CD4-positive, alpha-beta T cell treated with Interleukin-12 subunit alpha and Interleukin-12 subunit beta, for 1 hour (primary cell): ENCODE results near the gene ZDHHC8.

Experiments
- DNase-seq: peaks from one replicate; pipeline ENCODE4 v3.0.0-alpha.2; 2020

ZDHHC8 gene

GRCh38 chr22:20167643-20168322 is 36.2 kb downstream of the ZDHHC8 start:
- no peak for DNase-seq

GRCh38 chr22:20169253-20169822 is 37.7 kb downstream of the ZDHHC8 start:
- no peak for DNase-seq

- no peak for DNase-seq
These were observed 38.6 kb downstream of the ZDHHC8 start for GRCh38 chr22:20170170-20170569.

GRCh38 chr22:20171288-20172140 is 39.9 kb downstream of the ZDHHC8 start:
- no peak for DNase-seq

DNA sequence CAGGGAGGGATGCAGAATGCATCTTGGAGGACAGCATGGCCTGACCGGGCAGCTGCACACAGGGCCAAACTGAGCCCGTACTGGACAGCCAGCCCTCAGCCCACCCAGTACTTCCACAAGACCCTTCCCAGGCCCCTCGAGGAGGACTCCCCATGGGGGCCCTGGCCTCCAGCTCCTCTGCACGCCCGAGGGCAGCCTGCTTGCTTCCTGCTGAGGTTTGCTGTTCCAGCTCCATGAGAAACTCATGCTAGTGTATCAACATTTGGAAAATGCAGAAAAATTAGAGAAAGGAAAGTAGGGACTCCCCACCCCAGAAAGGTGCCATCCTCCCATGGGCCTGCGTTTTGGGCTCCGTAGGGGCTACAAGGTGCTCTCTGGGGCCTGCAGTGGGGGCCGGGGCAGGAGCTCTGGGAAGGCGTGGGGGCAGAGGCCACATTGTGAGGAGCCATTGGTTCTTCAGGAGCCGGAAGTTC is 40.6 kb downstream of the ZDHHC8 start:
- no peak for DNase-seq

DNA sequence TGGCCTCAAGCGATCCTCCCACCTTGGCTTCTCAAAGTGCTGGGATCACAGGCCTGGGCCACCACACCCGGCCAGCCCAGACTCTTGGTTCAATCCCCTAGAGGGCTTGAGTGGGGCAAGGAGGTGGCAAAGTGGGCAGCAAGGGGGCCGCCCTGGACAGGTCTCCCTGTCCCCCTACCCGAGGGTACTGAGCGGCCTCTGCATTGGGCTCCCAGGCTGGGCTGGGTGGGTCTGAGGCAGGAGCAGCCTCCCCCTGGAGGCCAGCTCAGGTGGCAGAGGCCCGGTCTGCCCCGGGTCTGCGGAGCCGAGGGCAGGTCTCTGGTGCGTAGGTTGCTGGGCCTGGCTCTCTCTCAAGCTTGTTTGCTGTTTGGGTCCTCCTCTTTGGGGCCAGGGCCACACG is 41.6 kb downstream of the ZDHHC8 start:
- no peak for DNase-seq

- no peak for DNase-seq
These were observed 42.2 kb downstream of the ZDHHC8 start for GRCh38 chr22:20173772-20174171.

DNA sequence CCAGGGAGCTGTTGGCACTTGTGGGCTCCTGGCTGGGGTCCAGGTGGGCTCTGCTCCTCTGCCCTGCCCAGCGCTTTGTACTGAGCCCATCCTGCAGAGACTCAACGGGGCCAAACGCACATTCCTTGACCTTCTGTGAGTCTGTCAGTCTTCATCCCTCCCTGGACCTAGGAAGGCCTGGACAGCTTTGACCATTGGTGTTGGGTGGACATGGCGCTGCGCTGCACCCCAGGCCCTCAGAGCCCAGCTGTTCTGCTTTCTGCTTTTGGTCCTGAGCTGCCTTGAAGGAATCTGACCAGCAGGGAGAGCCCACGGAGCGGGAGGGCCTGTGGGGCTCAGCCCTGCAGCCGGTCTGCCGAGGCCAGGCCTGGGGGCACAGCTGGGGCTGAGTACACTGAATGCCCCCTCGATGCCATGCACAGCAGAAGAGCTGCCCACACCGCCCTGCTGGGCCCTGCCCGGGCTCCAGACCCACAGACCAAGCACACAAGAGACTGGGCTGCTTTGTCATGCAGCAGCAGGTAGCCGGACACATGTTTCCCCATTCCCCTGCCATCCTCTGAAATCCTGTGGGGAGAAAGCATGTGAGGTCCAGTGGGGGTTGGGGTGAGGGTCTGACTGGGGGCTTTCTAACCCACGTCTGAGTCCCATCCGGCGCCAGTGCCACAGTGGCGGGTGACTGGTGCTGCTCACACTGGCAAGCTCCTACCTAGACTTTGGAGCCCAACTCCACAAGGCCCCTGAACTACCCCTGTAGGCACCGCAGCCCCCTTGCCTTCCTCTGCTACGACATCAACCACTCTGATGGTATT is 43.4 kb downstream of the ZDHHC8 start:
- DNase-seq, result no peak

DNA sequence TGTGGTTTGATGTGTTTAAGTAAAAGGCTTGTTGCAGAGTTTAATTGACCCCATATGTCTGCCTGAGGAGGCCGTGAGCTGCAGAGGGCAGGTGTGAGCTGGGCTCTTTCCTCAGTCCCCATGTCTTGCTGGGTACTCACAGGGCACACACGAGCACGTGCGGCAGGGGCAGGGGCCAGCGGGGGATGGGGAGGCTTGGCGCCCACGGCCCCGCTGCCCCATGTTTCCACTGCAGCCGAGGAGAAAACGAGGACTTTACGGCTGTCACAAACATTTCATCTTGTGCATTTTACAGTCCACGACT is 43.9 kb downstream of the ZDHHC8 start:
- no peak for DNase-seq

DNA sequence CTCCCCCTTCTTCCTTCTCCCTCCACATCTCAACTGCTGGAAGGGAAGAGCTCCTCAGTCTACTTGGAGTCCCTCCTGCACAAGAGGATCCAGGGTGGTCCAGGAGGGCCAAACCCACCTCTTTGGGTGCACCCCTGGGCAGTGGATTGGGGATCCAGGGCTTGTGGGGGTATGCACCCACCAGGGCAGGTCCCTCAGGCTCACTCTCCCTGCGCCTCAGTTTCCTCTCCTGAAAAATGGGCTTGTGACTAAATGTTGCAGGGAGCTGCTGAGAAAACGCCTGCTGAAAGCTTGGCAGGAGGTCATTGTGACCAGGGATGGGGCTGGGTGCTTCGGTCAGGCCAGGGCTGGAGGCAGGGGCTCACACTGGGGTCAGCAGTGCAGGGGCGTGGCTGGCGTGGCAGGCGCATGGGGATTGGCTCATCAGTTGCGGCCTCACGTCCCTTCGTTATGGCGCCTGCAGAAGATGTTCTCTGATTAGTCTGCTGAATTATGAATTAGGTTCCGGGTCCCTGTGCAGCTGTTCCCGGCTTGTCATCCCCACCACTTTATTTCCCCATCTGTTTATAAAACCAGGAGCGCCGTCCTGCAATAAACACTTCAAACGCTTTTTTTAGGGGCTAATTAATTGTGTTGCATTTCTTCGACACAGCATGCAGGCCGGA is 44.9 kb downstream of the ZDHHC8 start:
- DNase-seq, result no peak

- no peak for DNase-seq
These were observed 45.8 kb downstream of the ZDHHC8 start for GRCh38 chr22:20177217-20177911.

DNA sequence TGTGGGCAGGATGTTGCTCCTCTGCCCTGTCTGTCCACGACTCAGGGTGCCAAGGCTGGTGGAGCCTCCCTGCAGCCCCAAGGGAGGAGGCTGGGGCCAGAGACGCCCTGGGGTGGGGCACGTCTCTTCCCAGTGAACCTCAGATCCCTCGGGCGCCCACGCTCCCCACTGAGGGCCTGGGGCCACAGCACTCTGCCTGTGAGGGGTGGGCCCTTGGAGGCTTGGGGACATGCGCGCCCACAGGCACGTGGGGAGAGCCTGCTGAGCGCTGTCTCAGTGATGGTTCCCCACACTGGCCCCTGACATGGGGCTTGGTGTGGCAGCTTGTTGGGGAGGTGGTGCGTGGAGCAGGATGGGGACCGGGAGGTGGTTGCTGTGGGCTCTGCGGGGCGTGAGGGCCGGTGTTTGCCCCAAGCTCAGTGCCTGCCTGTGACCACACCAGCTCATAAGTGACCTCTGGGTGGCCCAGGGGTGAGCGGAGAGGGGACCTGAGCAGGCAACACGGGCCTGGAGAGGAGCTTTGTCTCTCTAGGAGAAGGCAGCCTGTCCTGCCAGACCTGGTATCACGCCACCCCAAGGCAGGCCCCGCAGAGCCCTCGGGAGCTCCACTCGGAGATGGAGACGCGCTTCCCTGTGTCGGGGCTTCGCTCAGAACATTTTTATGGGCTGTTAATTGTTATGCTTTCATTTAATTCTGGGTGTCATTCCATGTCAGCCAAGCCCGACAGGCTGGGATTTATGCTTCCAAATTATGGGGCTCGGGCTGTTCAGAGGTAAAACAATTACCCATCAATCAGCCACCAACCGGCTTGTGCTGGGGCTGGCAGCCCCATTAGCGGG is 46.7 kb downstream of the ZDHHC8 start:
- DNase-seq, result no peak

DNA sequence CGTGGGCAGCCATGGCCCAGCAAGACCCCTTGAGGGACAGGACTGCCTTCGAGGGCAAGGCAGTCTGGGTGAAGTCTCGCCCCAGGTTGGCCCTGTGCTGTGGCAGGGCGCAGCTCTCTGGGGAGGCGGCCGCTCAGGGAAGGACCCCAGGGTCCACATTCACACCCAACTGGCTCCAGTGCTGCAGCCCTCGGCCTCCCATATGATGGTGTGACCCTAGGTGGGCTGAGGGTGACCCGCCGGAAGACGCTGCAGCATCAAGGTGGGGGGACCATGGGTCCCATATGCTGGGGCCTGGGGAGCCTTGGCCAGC is 47.3 kb downstream of the ZDHHC8 start:
- DNase-seq, result no peak

- DNase-seq, result no peak
These were observed 48.0 kb downstream of the ZDHHC8 start for GRCh38 chr22:20179455-20180244.

DNA sequence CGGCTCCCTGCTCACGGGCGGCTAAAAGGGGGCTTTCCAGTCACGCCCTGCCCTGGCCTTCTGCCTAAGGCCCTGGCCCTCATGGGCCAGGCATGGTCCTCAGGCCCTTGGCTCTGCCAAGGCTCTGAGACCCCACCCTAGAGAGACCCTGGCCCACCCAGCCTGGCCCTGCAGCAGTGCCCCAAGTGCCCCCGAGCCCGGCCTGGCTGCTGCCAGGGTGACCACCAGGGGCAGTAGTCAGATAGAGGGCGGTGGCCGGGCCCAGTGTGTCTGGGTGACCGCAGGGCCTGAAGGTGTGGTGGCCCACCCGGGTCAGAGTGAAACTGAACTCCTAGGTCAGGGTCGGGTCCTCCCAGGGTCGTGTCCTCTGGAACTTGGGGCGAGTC is 48.6 kb downstream of the ZDHHC8 start:
- DNase-seq, result no peak

GRCh38 chr22:20180640-20181039 is 49.0 kb downstream of the ZDHHC8 start:
- DNase-seq, result no peak

GRCh38 chr22:20181194-20181883 is 49.7 kb downstream of the ZDHHC8 start:
- DNase-seq, result no peak

- no peak for DNase-seq
These were observed 50.3 kb downstream of the ZDHHC8 start for GRCh38 chr22:20181884-20182236.

DNA sequence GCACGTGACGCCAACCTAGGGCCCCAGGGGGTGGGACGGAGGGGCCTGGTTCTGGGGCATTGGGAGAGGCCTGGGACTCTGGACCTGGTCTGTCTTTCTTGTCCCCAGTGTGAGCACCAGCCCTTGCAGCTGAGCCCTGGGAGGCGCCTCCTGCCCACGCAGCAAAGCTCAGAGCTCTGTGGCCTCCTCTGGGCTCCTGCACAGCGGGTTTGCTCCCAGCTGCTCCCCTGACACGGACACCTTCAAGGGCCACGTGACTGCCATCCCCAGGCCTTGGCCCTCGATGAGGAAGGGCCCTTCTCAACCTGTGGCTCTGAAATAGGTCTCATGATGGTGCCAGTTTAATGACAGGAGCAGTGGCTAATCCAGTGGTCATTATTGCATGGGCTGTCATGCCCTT is 50.8 kb downstream of the ZDHHC8 start:
- DNase-seq, result no peak

GRCh38 chr22:20183101-20183500 is 51.5 kb downstream of the ZDHHC8 start:
- no peak for DNase-seq
